ENCODE results near the gene FOXK1.

GRCh38 chr7:4713183-4713784, 31.2 kb downstream of the FOXK1 start:
- no peak for TF ChIP-seq CTCF (IDR thresholded peaks at IDR 0.05)
- TF ChIP-seq POLR2AphosphoS5 (IDR thresholded peaks at IDR 0.05), result no peak
- no peak for TF ChIP-seq POLR2A (IDR thresholded peaks at IDR 0.05)

Measured in prostate gland (tissue), 2 donors.